Trophoblast cell (in vitro differentiated cells and primary cell): ENCODE measurements around the gene PPM1G.

Experiments used
- DNase-seq, 2 donors: peaks; one replicate each; pipeline ENCODE4 v3.0.0-alpha.2; 2016
- H2AFZ ChIP-seq: 2 replicates; pipeline ENCODE4 v1.6.1; 2013; ENCODE audit warnings: low read length, moderate library complexity, mild to moderate bottlenecking; ENCODE audit not compliant: insufficient read depth, poor library complexity
- H2AK5ac ChIP-seq: 2 replicates; pipeline ENCODE4 v1.6.1; 2013; ENCODE audit warnings: mild to moderate bottlenecking, low read length
- H2BK120ac ChIP-seq: 2 replicates; pipeline ENCODE4 v1.6.1; 2013; ENCODE audit warnings: low read length, mild to moderate bottlenecking, moderate library complexity; ENCODE audit not compliant: insufficient read depth, poor library complexity
- H2BK12ac ChIP-seq: 2 replicates; pipeline ENCODE4 v1.6.1; 2013; ENCODE audit warnings: mild to moderate bottlenecking, low read length, moderate library complexity
- H2BK5ac ChIP-seq: 2 replicates; pipeline ENCODE4 v1.6.1; 2013; ENCODE audit warnings: low read length, low read depth, moderate library complexity, mild to moderate bottlenecking; ENCODE audit not compliant: poor library complexity
- H3K14ac ChIP-seq: 2 replicates; pipeline ENCODE4 v1.6.1; 2013; ENCODE audit warnings: mild to moderate bottlenecking, low read length
- H3K18ac ChIP-seq: 2 replicates; pipeline ENCODE4 v1.6.1; 2013; ENCODE audit warnings: mild to moderate bottlenecking, low read length
- H3K23ac ChIP-seq: 2 replicates; pipeline ENCODE4 v1.6.1; 2013; ENCODE audit warnings: low read length
- H3K27ac ChIP-seq: 2 replicates; pipeline ENCODE4 v1.5.1; 2013; ENCODE audit warnings: low read depth, mild to moderate bottlenecking, inconsistent platforms, low read length, moderate library complexity
- H3K27me3 ChIP-seq: 2 replicates; pipeline ENCODE4 v1.6.1; 2013; ENCODE audit warnings: inconsistent platforms, mild to moderate bottlenecking, low read length, moderate library complexity; ENCODE audit not compliant: insufficient read depth
- H3K36me3 ChIP-seq, 2 experiments: 1 replicate in 1 of 2; 2 replicates in 1 of 2; pipeline ENCODE4 v1.6.1; 2013; ENCODE audit warnings: low read length in 2 of 2, mild to moderate bottlenecking in 2 of 2, moderate library complexity in 1 of 2; ENCODE audit not compliant: insufficient read depth in 2 of 2, control insufficient read depth in 1 of 2
- H3K4ac ChIP-seq: 2 replicates; pipeline ENCODE4 v1.6.1; 2013; ENCODE audit warnings: low read depth, mild to moderate bottlenecking, low read length, moderate library complexity
- H3K4me1 ChIP-seq, 2 experiments: 1 replicate in 1 of 2; 2 replicates in 1 of 2; pipeline ENCODE4 v1.6.1; 2013; ENCODE audit warnings: low read length in 2 of 2, mild to moderate bottlenecking in 2 of 2, moderate library complexity in 1 of 2; ENCODE audit not compliant: insufficient read depth in 2 of 2, control insufficient read depth in 1 of 2
- H3K4me2 ChIP-seq: 2 replicates; pipeline ENCODE4 v1.6.1; 2013; ENCODE audit warnings: inconsistent platforms, mild to moderate bottlenecking, low read length, moderate library complexity
- H3K4me3 ChIP-seq: 2 replicates; pipeline ENCODE4 v1.5.1; 2013; ENCODE audit warnings: mild to moderate bottlenecking, low read depth, low read length, inconsistent platforms
- H3K79me1 ChIP-seq: one replicate; pipeline ENCODE4 v1.6.1; 2013; ENCODE audit warnings: low read length
- H3K79me2 ChIP-seq: 2 replicates; pipeline ENCODE4 v1.6.1; 2013; ENCODE audit warnings: low read length, mild to moderate bottlenecking; ENCODE audit not compliant: control insufficient read depth, insufficient read depth, poor library complexity
- H3K9ac ChIP-seq: 2 replicates; pipeline ENCODE4 v1.6.1; 2013; ENCODE audit warnings: mild to moderate bottlenecking, low read length
- H3K9me3 ChIP-seq: 2 replicates; pipeline ENCODE4 v1.6.1; 2013; ENCODE audit warnings: low read depth, mild to moderate bottlenecking, control low read depth, inconsistent platforms, low read length; ENCODE audit not compliant: insufficient read depth
- H4K12ac ChIP-seq: 2 replicates; pipeline ENCODE4 v1.6.1; 2013; ENCODE audit warnings: low read depth, mild to moderate bottlenecking, low read length, moderate library complexity
- H4K8ac ChIP-seq: 2 replicates; pipeline ENCODE4 v1.6.1; 2013; ENCODE audit warnings: low read depth, mild to moderate bottlenecking, low read length, moderate library complexity
- H4K91ac ChIP-seq: one replicate; pipeline ENCODE4 v1.6.1; 2013; ENCODE audit warnings: low read depth, mild to moderate bottlenecking, low read length, moderate library complexity
- WGBS: extraction: QIAGEN DNeasy Blood & Tissue Kit; methylation state at CpG from one replicate; pipeline ENCODE4 v1.1.7; 2013; ENCODE audit warnings: missing lambda C conversion rate; ENCODE audit not compliant: insufficient read length, insufficient coverage; ENCODE audit errors: extremely low coverage; 5-methylcytosine and 5-hydroxymethylcytosine counted together

Gene PPM1G

GRCh38 chr2:27378096-27378808 is 31.1 kb downstream of the PPM1G start:
- peaks cover 66 to 70% of the 10 kb centered on the region in 2 experiments for H3K36me3 ChIP-seq
- peaks cover 7% of the 10 kb centered on the region for H3K79me2 ChIP-seq
- no peak overlapping the region for H4K91ac ChIP-seq
- no peak overlapping the region for H3K4me3 ChIP-seq
- WGBS = no CpG with 5 or more reads among the region's 29 CpGs
- no peak overlapping the region for H4K8ac ChIP-seq
- H4K12ac ChIP-seq = no peak overlapping the region
- H3K9ac ChIP-seq = no peak overlapping the region
- no peak overlapping the region for H2AFZ ChIP-seq
- H3K4me1 ChIP-seq = peaks cover 8% of the 10 kb centered on the region in 2 experiments
- no peak overlapping the region for H2AK5ac ChIP-seq
- no peak overlapping the region for H3K14ac ChIP-seq
- H2BK120ac ChIP-seq = no peak overlapping the region
- no peak overlapping the region for H3K23ac ChIP-seq
- no peaks in the 10 kb centered on the region for H3K27me3 ChIP-seq
- peaks cover 12% of the 10 kb centered on the region for H3K79me1 ChIP-seq
- DNase-seq = no peak
- no peak overlapping the region for H3K18ac ChIP-seq
- H3K27ac ChIP-seq = no peak overlapping the region
- no peak overlapping the region for H3K4ac ChIP-seq
- no peak overlapping the region for H3K4me2 ChIP-seq
- H3K9me3 ChIP-seq = no peaks in the 10 kb centered on the region
- H2BK5ac ChIP-seq = no peak overlapping the region
- no peak overlapping the region for H2BK12ac ChIP-seq

- Histone ChIP-seq H4K91ac (no peak overlapping the region), H3K4ac (no peak overlapping the region), H3K14ac (no peak overlapping the region), H3K23ac (no peak overlapping the region), H3K27me3 (no peaks in the 10 kb centered on the region), H3K9me3 (no peaks in the 10 kb centered on the region), H2BK120ac (no peak overlapping the region), H2BK5ac (no peak overlapping the region), H3K4me3 (no peak overlapping the region), H4K12ac (no peak overlapping the region), H3K9ac (no peak overlapping the region), H2AFZ (no peak overlapping the region), H4K8ac (no peak overlapping the region), H2AK5ac (no peak overlapping the region), H3K27ac (no peak overlapping the region), H3K36me3 (peaks cover 65 to 71% of the 10 kb centered on the region in 2 experiments), H3K4me1 (peaks cover 8% of the 10 kb centered on the region in 2 experiments), H3K4me2 (no peak overlapping the region), H2BK12ac (no peak overlapping the region), H3K79me1 (peaks cover 12% of the 10 kb centered on the region), H3K18ac (no peak overlapping the region), H3K79me2 (peaks cover 7% of the 10 kb centered on the region)
- no peak for DNase-seq
- no CpG with 5 or more reads among the region's 18 CpGs for WGBS
Measured at GRCh38 chr2:27377618-27378095, 31.7 kb downstream of the PPM1G start.

DNA sequence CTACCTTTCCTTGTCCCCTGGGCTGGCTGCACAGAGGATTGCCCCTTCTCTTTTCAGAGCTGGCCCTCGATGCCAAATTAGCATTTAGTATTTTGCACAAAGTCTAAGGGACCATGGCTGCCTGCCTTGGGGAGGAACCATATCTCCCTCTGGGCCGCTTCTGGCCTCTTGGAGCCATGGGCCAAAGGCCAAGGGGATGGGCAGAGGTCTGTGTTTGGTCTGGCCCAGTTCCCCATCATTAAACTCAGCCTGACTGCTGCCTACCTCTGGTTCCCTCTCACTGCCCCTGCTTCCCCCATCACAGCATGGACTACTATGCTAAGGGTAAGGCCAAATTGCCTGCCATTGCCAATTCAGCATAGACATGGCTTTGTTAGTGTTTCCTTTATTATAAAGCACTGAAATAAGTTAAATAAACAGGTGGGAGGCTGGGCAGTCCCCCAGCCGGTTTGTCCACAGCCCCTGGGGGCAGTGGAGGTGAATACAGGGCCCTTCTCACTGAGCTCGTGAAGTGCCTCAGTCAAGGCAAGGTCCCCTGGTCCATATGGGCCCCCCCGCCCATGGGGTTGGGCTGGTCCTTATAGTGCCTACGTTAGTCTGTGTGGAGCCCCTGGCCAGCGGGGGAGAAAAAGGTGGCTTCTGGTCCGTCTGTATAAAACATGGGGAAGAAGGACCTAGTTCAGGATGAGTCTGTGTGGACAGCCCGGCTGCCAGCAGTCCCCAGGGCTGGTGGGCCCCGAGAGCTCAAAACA is 32.3 kb downstream of the PPM1G start:
- peaks cover 8 to 10% of the 10 kb centered on the region in 2 experiments for H3K4me1 ChIP-seq
- no peak overlapping the region for H4K91ac ChIP-seq
- H3K79me1 ChIP-seq = peaks cover 12% of the 10 kb centered on the region
- H2BK120ac ChIP-seq = no peak overlapping the region
- no peak overlapping the region for H2AK5ac ChIP-seq
- H4K12ac ChIP-seq = no peak overlapping the region
- no peak overlapping the region for H3K18ac ChIP-seq
- H2AFZ ChIP-seq = no peak overlapping the region
- H3K36me3 ChIP-seq = peaks cover 62 to 70% of the 10 kb centered on the region in 2 experiments
- H3K23ac ChIP-seq = no peak overlapping the region
- H3K4me3 ChIP-seq = no peak overlapping the region
- no peak overlapping the region for H3K14ac ChIP-seq
- no peaks in the 10 kb centered on the region for H3K27me3 ChIP-seq
- no peak overlapping the region for H3K4ac ChIP-seq
- DNase-seq = no peak
- H3K4me2 ChIP-seq = no peak overlapping the region
- H3K9me3 ChIP-seq = no peaks in the 10 kb centered on the region
- H2BK12ac ChIP-seq = no peak overlapping the region
- WGBS = no CpG with 5 or more reads among the region's 10 CpGs
- H2BK5ac ChIP-seq = no peak overlapping the region
- no peak overlapping the region for H3K9ac ChIP-seq
- peaks cover 7% of the 10 kb centered on the region for H3K79me2 ChIP-seq
- no peak overlapping the region for H4K8ac ChIP-seq
- H3K27ac ChIP-seq = no peak overlapping the region

GRCh38 chr2:27376151-27376865 is 33.1 kb downstream of the PPM1G start:
- no CpG with 5 or more reads among the region's 16 CpGs for WGBS

More at GRCh38 chr2:27376151-27376865, 33.1 kb downstream of the PPM1G start:
- H3K9ac ChIP-seq = no peak overlapping the region
- no peak overlapping the region for H3K27ac ChIP-seq
- H4K12ac ChIP-seq = no peak overlapping the region
- H3K4me3 ChIP-seq = no peak overlapping the region
- no peak overlapping the region for H2AK5ac ChIP-seq
- H2BK12ac ChIP-seq = no peak overlapping the region
- H3K79me1 ChIP-seq = peaks cover 12% of the 10 kb centered on the region
- H4K8ac ChIP-seq = no peak overlapping the region
- H3K27me3 ChIP-seq = no peaks in the 10 kb centered on the region
- no peak overlapping the region for H4K91ac ChIP-seq
- no peak overlapping the region for H2BK5ac ChIP-seq
- no peak overlapping the region for H3K4ac ChIP-seq
- no peak overlapping the region for H3K14ac ChIP-seq
- no peak overlapping the region for H3K4me2 ChIP-seq
- no peak overlapping the region for H2AFZ ChIP-seq
- peaks cover 55 to 62% of the 10 kb centered on the region in 2 experiments for H3K36me3 ChIP-seq
- peaks cover 7% of the 10 kb centered on the region for H3K79me2 ChIP-seq
- H3K18ac ChIP-seq = no peak overlapping the region
- no peak overlapping the region for H3K23ac ChIP-seq
- DNase-seq = no peak
- no peaks in the 10 kb centered on the region for H3K9me3 ChIP-seq
- H2BK120ac ChIP-seq = no peak overlapping the region
- H3K4me1 ChIP-seq = peaks cover 7 to 8% of the 10 kb centered on the region in 2 experiments
